H1 (cell line): Measurements from ENCODE around the gene SH3RF3. TPM values are rescaled to one million over a fixed set of nuclear protein-coding genes. Genes with fewer than 3 reads are reported as not detected.

ENCODE experiments used
- KDM1A ChIP-seq: fragments of 200-600, 300-600 bp; sonication (generic); IDR thresholded peaks from 2 replicates; pipeline ENCODE4 v1.7.1; 2016; ENCODE audit warnings: mild to moderate bottlenecking, low read length, borderline replicate concordance
- RBBP5 ChIP-seq: IDR thresholded peaks from 2 replicates; pipeline ENCODE4 v1.7.1; 2012; ENCODE audit warnings: low read depth, mild to moderate bottlenecking, inconsistent platforms, low read length, moderate library complexity, borderline replicate concordance
- polyA plus RNA-seq, 7 experiments: library from polyadenylated mRNA; depleted of rRNA in 3 of 7; stranded (reverse) in 5 of 7; unstranded in 2 of 7; fragments of >200 nt in 5 of 7; fragments of 200-250 nt in 2 of 7; gene quantifications; 1 replicate in 5 of 7; 2 replicates in 1 of 7; 4 replicates in 1 of 7; pipeline versions ENCODE4 v1.2.1 to v1.2.3, GENCODE V29; 2011 to 2013; ENCODE audit warnings: missing spikeins in 2 of 7, mixed read lengths in 2 of 7
- total RNA-seq: library from RNA; stranded (reverse); fragmentation: NEBNext Ultra II Directional; extraction: Animal tissue kit (Norgen Biotek cat#: 25700); gene quantifications from 2 replicates; pipeline ENCODE4 v1.2.1, GENCODE V29; 2021

The SH3RF3 gene
- total and polyA plus RNA-seq, 2 of the 8 experiments (the other 6 are each of a cell fraction or from before 2014, with no cell fraction given), result 0.11 to 0.65 TPM

GRCh38 chr2:109393662-109393972, 264.6 kb downstream of the SH3RF3 start (continued):
- TF ChIP-seq KDM1A, result no peak
- no peak for TF ChIP-seq RBBP5
